Mammary microvascular endothelial cell (primary cell): ENCODE data around the gene POR. TPM values are rescaled to one million over a fixed set of nuclear protein-coding genes. Genes with fewer than 3 reads are reported as not detected.

ENCODE experiments used
- total RNA-seq: library from RNA; depleted of rRNA; stranded (reverse); fragments of >200 nt; gene quantifications from 2 replicates; pipeline ENCODE4 v1.2.3, GENCODE V29; 2015

Gene POR
- total RNA-seq, result 61.2 and 69.5 TPM in 2 replicates

GRCh38 chr7:75914655-75915415 lies at the start of gene POR:
Gene POR (plus strand): TSS chr7:75915155. CDS start chr7:75954002, 38,847 bp downstream.

GRCh38 chr7:75878769-75879611 lies 36.0 kb upstream of the POR start, which contains the start of gene RHBDD2:
Gene RHBDD2 (plus strand): TSS chr7:75879034. CDS start chr7:75879083, 49 bp downstream.

GRCh38 chr7:75994388-75995051 lies 79.6 kb downstream of the POR start, which contains the start of gene TMEM120A:
Gene TMEM120A (minus strand): TSS chr7:75994595. CDS start chr7:75994570, 25 bp downstream.

Other genes starting within 250 kb of the POR start
- gene HIP1, start 176.2 kb upstream of the POR start, total RNA-seq, result 21.7 and 25.1 TPM in 2 replicates
- not detected in 2 replicates for gene CCL26, start 142.9 kb upstream of the POR start, total RNA-seq
- not detected in 2 replicates for gene CCL24, start 101.3 kb upstream of the POR start, total RNA-seq
- 17.4 and 23.4 TPM in 2 replicates for gene RHBDD2, start 36.1 kb upstream of the POR start, total RNA-seq
- gene TMEM120A, start 79.4 kb downstream of the POR start, total RNA-seq, result 8.5 and 22.7 TPM in 2 replicates
- 63.4 and 68.1 TPM in 2 replicates for gene STYXL1, start 132.8 kb downstream of the POR start, total RNA-seq
- 140 and 208 TPM in 2 replicates for gene MDH2, start 133.0 kb downstream of the POR start, total RNA-seq